ENCODE data around the gene DAZ3.
"Not testable (repeated sequence)": the region's sequence is repeated elsewhere in the genome, so short reads cannot be mapped to it uniquely, and the experiment has no call there.

The DAZ3 gene

DNA sequence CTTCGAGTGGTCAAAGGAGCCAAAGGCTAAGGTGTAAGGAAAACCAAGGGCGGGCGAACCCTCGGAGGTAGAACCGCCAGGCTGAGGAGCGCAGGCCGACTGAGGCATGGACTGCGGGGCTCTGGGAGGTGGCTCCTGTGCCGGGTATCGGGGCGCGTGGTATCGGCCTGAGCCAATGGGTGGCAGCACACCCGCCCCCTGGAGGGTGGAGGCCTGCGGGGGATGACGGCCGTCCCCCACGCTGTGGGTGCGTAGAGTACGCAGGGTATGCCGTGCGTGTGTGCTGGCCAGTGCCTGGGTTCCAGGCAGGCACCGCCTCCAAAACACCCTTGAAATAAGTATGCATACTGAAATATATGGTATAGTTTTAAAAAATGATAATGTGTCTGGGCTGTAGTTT lies at the start of gene DAZ3:
Gene DAZ3, minus strand, starts transcription at position 101 of the 400 bp plus-strand sequence. CDS start 208 bp downstream, outside the sequence.
- not testable (repeated sequence) for H3K4me3 ChIP-seq (ENCODE audit: low read depth, low read length); DNase-seq (ENCODE audit: low read depth)

DNA sequence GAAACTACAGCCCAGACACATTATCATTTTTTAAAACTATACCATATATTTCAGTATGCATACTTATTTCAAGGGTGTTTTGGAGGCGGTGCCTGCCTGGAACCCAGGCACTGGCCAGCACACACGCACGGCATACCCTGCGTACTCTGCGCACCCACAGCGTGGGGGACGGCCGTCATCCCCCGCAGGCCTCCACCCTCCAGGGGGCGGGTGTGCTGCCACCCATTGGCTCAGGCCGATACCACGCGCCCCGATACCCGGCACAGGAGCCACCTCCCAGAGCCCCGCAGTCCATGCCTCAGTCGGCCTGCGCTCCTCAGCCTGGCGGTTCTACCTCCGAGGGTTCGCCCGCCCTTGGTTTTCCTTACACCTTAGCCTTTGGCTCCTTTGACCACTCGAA lies 20.4 kb upstream of the DAZ3 start, which contains the start of gene DAZ4:
Gene DAZ4, plus strand, starts transcription at position 301 of the 400 bp plus-strand sequence. CDS start 208 bp downstream, outside the sequence.
- H3K4me3 ChIP-seq (ENCODE audit: low read depth, low read length); DNase-seq (ENCODE audit: low read depth): not testable (repeated sequence)

DNA sequence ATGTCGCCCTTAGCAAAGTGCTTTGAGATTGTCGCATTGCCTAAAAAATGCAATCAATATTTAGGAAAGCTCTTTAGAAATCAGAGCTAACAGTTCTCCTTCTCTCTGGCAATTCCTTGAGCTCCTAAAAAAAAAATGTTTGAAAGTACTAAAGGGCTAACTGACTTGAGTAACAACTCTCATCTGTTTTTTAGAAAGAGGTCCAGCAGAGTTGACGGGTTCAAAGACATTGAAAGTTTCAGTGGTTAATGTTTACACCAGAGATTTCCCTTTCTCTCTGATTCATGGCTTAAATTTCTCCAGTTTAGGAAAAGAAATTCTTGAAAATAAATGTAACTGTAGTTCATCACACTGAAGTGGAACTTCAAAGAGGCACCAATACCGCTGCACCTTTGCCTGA lies 11.9 kb upstream of the DAZ3 start:
- not testable (repeated sequence) for H3K4me3 ChIP-seq (ENCODE audit: low read depth, low read length); DNase-seq (ENCODE audit: low read depth)

- H3K4me3 ChIP-seq (ENCODE audit: low read depth, low read length); DNase-seq (ENCODE audit: low read depth): not testable (repeated sequence)
Observed at GRCh38 chrY:24824184-24824879, 11.1 kb upstream of the DAZ3 start.

GRCh38 chrY:24821836-24822235 lies 8.6 kb upstream of the DAZ3 start:
- DNase-seq (ENCODE audit: low read depth); H3K4me3 ChIP-seq (ENCODE audit: low read depth, low read length): not testable (repeated sequence)
